Mesothelial cell of epicardium (in vitro differentiated cells): ENCODE results near the gene GUCY1A2. TPM values are rescaled to one million over a fixed set of nuclear protein-coding genes. Genes with fewer than 3 reads are reported as not detected.

ENCODE experiments used
- DNase-seq, 2 experiments: peaks; one replicate each; pipeline ENCODE4 v3.0.0; 2021; ENCODE audit warnings: low spot score in 2 of 2; ENCODE audit not compliant: unreplicated experiment in 2 of 2
- H3K27ac Mint-ChIP-seq: 2 replicates; pipeline ENCODE4 v1.8.0; 2021; ENCODE audit warnings: mixed read lengths
- H3K27me3 Mint-ChIP-seq: 2 replicates; pipeline ENCODE4 v1.8.0; 2021; ENCODE audit warnings: low read depth, mixed read lengths
- H3K36me3 Mint-ChIP-seq: 2 replicates; pipeline ENCODE4 v1.8.0; 2021; ENCODE audit warnings: mixed read lengths
- H3K4me1 Mint-ChIP-seq: 2 replicates; pipeline ENCODE4 v1.8.0; 2021; ENCODE audit warnings: mixed read lengths
- H3K4me3 Mint-ChIP-seq: 2 replicates; pipeline ENCODE4 v1.8.0; 2021; ENCODE audit warnings: mild to moderate bottlenecking, moderate library complexity, mixed read lengths
- H3K9me3 Mint-ChIP-seq: 2 replicates; pipeline ENCODE4 v1.8.0; 2021; ENCODE audit warnings: mixed read lengths
- total RNA-seq: library from RNA; stranded (reverse); gene quantifications from 3 replicates; pipeline ENCODE4 v1.2.1, GENCODE V29; 2021
- TF ChIP-seq, protein P1 (sequence below): fragments of 200-600 bp; sonication (generic); IDR thresholded peaks from one replicate; pipeline ENCODE4 v1.5.0; 2021; ENCODE audit warnings: antibody characterized with exemption; ENCODE audit not compliant: unreplicated experiment

The GUCY1A2 gene
- total RNA-seq, 1 donor from 2014 or later: 13.6 TPM

DNA sequence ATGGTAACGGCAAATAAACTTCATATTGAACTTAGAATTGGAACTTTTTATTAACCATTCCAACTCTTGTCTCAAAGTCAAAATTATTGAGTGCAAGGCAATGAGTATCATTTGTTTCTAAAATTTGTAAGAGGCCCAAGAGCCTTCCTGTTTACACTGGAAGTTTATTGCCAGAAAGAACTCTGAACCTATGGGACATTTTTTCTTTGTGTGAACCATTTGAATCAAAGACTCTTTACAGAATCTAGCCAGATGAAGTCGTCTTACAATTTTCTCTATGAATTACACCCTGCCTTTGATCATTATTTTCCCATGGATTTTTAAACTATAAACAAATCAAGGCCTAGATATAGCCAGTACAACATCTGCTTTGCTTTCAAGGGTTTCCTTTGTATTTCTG lies 2.3 kb upstream of the GUCY1A2 start:
- Mint-ChIP-seq H3K4me1 (peaks cover 24% of the 10 kb centered on the region), H3K9me3 (no peaks in the 10 kb centered on the region), H3K27me3 (peaks cover 42% of the 10 kb centered on the region), H3K36me3 (no peaks in the 10 kb centered on the region), H3K27ac (no peak overlapping the region), H3K4me3 (no peak overlapping the region)
- DNase-seq: no peak
- TF ChIP-seq, protein P1, sequence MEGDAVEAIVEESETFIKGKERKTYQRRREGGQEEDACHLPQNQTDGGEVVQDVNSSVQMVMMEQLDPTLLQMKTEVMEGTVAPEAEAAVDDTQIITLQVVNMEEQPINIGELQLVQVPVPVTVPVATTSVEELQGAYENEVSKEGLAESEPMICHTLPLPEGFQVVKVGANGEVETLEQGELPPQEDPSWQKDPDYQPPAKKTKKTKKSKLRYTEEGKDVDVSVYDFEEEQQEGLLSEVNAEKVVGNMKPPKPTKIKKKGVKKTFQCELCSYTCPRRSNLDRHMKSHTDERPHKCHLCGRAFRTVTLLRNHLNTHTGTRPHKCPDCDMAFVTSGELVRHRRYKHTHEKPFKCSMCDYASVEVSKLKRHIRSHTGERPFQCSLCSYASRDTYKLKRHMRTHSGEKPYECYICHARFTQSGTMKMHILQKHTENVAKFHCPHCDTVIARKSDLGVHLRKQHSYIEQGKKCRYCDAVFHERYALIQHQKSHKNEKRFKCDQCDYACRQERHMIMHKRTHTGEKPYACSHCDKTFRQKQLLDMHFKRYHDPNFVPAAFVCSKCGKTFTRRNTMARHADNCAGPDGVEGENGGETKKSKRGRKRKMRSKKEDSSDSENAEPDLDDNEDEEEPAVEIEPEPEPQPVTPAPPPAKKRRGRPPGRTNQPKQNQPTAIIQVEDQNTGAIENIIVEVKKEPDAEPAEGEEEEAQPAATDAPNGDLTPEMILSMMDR: no peak

DNA sequence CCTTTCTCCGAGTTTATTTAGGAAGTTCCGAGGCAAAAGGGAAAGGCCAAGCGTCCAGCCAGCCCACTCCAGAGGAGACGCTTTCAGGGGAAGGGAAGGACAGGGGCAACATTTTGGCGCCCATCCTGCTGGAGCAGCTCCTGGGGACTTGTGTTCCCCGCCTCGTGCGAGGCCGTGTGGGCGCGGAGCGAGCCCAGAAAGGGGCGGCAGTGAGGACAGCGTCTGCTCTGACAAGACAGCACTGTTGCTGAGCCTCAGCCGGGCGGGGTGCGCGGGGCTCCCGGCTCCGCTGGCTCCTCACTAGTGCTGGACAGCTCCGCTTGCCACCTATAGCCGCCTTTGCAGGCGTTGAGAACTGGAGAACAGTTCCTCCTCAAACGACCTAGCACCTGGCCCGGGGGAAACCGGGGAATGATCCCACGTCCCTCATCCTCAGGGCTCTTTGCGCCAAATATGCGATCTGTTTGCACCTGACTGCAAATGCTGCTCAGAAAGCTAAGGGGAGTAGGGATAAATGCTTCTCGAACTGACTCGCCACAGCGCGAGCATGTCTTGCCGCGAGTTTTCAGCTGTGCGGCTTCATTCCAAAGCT lies 722 bp upstream of the GUCY1A2 start:
- TF ChIP-seq, protein P1: no peak
- peaks cover 42% of the 10 kb centered on the region for H3K27me3 Mint-ChIP-seq
- peaks cover 33% of the 10 kb centered on the region for H3K4me1 Mint-ChIP-seq

DNA sequence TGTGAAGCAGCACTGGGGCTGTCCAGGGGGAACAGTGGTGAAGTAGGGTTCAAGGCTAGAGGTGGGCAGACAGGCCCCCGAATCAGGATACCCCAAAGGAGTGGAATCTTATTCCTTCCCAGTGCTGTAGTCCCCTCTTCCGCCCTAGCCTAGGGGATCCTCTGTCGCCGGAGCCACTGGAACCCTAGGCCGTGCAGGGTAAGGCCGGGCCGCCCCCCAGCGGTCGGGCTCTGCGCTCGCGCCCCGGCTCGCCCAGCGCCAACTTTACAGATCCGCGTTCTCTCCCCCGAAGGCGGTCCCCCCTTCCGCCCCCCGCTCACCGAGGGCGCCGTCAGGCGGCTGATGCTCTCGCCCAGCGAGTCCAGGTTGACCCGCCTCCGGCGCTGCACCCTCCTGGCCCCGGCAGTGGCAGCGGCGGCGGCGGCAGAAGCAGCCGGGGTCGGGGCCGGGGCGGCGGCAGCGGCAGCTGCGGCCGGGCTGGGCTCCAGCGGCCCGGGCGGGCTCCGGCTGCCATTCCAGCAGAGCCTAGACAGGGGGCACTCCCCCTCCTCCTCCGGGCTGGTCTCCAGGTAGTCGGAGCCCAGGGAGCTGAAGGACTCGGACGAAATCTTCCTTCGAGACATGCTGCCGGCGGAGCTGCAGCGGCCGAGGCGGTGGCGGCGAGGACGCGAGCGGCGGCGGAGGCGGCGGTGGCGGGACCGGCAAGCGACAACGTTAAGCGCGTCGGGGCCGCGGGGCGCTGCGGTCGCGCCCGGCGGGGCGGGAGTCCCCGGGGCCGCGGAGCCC lies 650 bp downstream of the GUCY1A2 start:
- H3K27ac Mint-ChIP-seq: peak overlapping the region; percentile 32
- peak overlapping the region; percentile 68 for H3K4me3 Mint-ChIP-seq
- peak; percentile 36 to 78 for DNase-seq
- no peaks in the 10 kb centered on the region for H3K36me3 Mint-ChIP-seq
- no peaks in the 10 kb centered on the region for H3K9me3 Mint-ChIP-seq
- TF ChIP-seq, protein P1: peak; percentile 43
- H3K4me1 Mint-ChIP-seq: peaks cover 37% of the 10 kb centered on the region
- H3K27me3 Mint-ChIP-seq: peaks cover 38% of the 10 kb centered on the region

More for the DNA sequence above, 722 bp upstream of the GUCY1A2 start:
- Mint-ChIP-seq H3K4me3 (peak overlapping the region; percentile 88), H3K36me3 (no peaks in the 10 kb centered on the region), H3K27ac (peak overlapping the region; percentile 76), H3K9me3 (no peaks in the 10 kb centered on the region)
- peak; percentile 67 to 89 for DNase-seq

DNA sequence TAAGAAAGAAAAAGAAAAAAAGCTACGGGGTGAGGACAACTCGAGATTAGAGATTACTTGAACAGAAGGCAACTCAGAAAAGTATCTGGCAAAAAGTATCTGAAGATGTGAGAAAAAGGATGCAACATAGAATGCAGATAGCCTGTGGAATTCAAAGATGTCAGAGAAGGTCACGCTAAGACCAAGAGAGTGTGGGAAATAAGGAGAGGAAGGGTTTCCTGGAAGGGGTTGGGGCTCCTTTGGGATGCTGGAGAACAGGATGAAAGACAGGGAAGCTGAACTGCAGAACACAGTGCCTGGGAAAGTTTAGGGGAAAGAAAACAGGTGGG lies 1.2 kb downstream of the GUCY1A2 start:
- DNase-seq: no peak
- TF ChIP-seq, protein P1: no peak
- H3K4me3 Mint-ChIP-seq: peak overlapping the region; percentile 68
- peak overlapping the region; percentile 32 for H3K27ac Mint-ChIP-seq
- peaks cover 33% of the 10 kb centered on the region for H3K27me3 Mint-ChIP-seq
- H3K4me1 Mint-ChIP-seq: peaks cover 41% of the 10 kb centered on the region
- H3K36me3 Mint-ChIP-seq: no peaks in the 10 kb centered on the region
- no peaks in the 10 kb centered on the region for H3K9me3 Mint-ChIP-seq

DNA sequence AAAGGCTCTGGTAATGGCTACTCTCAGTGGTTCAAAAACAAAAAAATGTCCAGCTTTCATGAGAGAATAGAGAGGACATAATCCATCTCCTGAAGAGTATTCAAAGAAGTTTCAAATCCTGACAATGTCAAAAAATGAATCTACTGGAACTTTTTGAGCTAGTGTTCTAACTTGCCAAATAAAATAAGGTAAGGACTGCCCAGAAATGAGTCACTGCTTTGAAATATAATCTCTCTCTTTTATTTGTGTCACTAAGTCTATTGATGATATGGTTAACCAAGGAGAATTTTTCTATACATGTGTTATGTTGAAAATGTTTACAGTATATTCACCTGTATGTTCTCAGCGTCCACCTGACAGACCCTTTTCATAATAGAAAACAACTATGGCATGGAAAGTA lies 3.4 kb downstream of the GUCY1A2 start:
- Mint-ChIP-seq H3K27me3 (peaks cover 19% of the 10 kb centered on the region), H3K9me3 (no peaks in the 10 kb centered on the region), H3K4me3 (peak overlapping the region; percentile 14), H3K4me1 (peaks cover 44% of the 10 kb centered on the region), H3K27ac (peak overlapping the region; percentile 40), H3K36me3 (no peaks in the 10 kb centered on the region)
- TF ChIP-seq, protein P1: no peak
- DNase-seq: no peak
